NCI-H510A (cell line): ENCODE measurements around the gene NOD2.

ENCODE experiments used
- DNase-seq: peaks from one replicate; lab custom pipeline; 2025; lab: John Stamatoyannopoulos, UW

NOD2 gene

GRCh38 chr16:50670476-50670875 lies 22.9 kb upstream of the NOD2 start:
- DNase-seq: no peak

DNA sequence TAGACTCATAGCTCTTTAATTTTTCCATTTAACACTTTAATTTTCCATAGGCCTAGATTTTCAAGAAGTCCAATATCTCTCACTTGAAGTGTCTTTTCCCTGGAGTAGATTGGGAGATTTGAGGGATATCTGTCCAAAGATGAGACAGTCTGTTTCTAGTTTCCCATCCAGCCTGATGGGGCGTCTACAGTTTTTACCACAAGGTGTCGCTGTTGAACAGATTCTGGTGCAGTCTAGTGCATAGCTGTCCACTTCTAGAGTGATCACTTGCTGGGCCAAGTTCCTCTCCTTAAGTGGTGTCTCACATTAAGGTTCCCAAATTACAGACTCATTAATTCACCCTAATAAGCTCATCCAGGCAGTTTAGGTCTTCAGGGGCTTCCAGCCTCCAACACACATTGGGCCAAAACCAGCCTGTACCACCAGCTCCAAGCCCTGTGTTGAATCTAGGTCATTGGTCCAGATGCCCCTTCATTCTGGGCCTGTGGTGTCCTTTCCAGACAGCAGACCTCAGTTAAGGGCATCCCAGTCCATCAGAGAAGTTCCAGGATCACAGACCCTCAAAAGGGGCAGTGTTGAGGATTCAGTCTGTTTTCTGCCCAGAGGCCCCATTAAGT lies 21.7 kb upstream of the NOD2 start:
- no peak for DNase-seq

GRCh38 chr16:50673496-50674275 lies 19.7 kb upstream of the NOD2 start:
- DNase-seq: no peak

- no peak for DNase-seq
These were observed 18.6 kb upstream of the NOD2 start for GRCh38 chr16:50674831-50675230.

GRCh38 chr16:50675686-50676610 lies 17.5 kb upstream of the NOD2 start:
- DNase-seq: no peak

GRCh38 chr16:50676684-50677225 lies 16.7 kb upstream of the NOD2 start:
- no peak for DNase-seq

GRCh38 chr16:50677351-50677750 lies 16.1 kb upstream of the NOD2 start:
- no peak for DNase-seq

DNA sequence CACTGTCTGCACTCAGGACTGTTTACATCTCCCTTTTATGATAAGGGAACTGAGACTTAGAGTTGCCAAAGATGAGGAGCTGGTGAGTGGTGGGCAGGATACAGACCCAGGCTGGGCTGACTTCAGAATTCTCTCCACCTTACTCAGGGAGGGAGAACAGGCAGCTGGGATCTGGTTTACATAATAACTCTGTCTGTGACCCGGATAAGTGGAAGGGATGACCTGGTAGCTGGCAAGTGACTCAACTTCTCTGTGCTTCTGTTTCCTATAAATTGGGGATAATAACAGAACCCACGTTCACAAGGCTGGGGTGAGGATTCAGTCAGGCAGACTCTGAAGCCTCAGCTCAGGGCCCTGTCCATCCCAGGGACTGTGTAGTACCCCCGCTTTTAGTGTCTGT lies 14.9 kb upstream of the NOD2 start:
- no peak for DNase-seq

DNA sequence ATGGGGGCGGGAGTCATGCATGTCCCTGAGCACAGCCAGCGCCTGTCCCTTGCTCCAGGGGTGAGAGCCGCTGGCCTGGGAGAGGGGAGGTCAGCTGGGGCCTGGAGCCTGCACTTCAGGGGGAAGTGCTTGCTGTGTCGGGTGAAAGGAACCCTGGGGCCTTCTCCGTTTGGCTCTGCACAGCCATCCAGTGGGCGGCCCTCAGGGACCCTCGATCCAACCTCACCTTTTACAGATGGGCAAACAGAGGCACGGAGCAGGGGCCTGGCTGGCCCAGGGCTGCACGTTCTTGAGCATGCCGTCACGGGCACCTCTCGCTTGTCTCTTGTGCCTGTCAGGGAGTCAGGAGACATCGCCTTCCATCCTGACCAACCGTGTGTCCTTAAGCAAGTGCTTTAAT lies 14.1 kb upstream of the NOD2 start:
- DNase-seq: no peak

- DNase-seq: no peak
These were observed 13.5 kb upstream of the NOD2 start for GRCh38 chr16:50679676-50680555.

DNA sequence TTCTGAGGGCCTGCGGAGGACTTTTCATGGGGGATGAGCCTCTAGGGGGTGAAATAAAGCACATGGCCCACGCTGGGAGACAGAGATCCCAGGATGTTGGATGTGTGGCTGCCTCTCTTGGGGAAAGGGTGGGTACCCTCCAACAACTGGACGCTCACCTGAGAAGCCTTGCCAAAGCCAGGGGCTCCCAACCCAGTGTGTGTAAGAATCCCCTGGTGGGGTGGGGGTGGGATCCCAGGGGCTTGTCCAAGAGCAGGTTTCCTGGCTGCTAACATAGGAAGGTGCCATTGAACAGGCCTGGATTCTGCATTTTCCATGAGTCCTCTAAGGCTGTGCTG lies 12.9 kb upstream of the NOD2 start:
- no peak for DNase-seq

- no peak for DNase-seq
These were observed 12.2 kb upstream of the NOD2 start, which contains the start of gene SNX20 for GRCh38 chr16:50681021-50681885. Gene SNX20, minus strand, starts transcription at chr16:50681312. Its CDS starts 3,786 bp downstream, at chr16:50677526.

- DNase-seq: no peak
These were observed 9.6 kb upstream of the NOD2 start for GRCh38 chr16:50683689-50684374.

DNA sequence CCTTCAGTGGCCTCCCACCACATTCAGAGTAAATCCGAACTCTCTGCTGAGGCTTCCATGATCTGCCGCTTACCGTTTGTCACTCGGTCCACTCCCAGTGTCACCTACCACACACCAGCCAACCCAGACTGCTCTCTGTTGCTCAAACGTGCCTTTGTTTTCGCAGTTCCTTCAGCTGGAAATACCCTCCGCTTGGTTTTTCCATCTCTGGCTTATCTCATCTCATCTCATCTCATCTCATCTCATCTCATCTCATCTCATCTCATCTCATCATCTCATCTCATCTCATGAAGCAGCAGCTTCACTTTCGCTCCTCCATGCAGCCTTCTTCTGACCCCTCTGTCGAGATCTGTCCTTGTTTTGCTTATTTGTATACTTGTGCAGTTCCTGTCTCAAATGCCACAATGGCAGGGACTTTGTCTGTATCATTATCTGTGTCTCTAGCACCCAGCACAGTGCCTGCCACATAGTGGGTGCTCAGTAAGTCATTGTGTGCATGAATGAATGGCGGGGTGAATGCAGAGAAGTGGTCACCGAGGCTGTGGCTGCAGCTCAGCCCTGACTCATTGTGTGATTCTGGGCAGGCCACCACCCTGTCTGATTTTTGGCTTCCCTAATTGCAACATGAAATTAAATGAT lies 8.5 kb upstream of the NOD2 start:
- DNase-seq: no peak

- no peak for DNase-seq
These were observed 7.8 kb upstream of the NOD2 start for GRCh38 chr16:50685462-50686063.

GRCh38 chr16:50688083-50688482 lies 5.3 kb upstream of the NOD2 start:
- DNase-seq: no peak

DNA sequence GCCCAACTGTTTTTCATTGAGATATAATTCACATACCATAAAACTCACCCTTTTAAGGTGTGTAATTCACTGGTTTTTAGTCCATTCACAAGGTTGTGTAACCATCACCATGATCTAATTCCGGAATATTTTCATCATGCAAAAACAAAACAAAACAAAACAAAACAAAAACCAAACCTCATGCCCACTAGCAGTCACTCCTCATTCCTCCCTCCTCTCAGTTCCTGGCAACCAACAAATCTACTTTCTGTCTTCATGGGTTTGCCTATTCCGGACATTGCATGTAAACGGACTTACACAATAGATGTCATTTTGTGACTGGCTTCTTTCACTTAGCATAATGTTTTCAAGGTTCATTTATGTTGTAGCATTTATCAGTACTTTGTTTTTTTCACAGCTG lies 4.5 kb upstream of the NOD2 start:
- DNase-seq: no peak

DNA sequence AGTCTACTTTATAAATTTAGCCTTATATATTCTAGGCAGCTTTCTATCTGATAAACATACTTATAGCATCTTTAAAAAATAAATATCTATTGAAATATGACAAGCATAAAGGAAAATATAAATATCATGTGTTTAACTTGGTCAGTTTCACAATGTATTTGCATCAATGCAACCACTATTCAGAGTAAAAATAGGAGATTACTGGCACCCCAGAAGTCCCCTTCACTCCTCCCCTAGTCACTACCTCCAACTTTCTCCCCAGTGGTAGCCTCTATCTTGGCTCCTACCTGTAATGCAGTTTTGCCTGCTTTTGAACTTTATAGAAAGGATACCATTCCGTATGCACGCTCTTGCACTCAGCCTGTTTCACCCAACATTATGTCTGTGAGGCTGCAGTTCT lies 3.2 kb upstream of the NOD2 start:
- DNase-seq: no peak

DNA sequence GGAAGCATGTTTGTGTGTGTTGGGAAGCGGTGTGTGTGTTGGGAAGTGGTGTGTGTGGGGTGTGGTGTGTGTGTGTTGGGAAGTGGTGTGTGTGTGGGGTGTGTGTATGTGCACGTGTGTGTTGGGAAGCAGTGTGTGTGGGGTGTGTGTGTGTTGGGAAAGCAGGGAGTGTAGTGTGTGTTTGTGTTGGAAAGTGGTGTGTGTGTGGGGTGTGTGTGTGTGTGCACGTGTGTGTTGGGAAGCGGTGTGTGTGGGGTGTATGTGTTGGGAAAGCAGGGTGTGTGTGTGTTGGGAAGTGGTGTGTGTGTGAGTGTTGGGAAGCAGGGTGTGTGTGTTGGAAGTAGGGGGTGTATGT lies 785 bp upstream of the NOD2 start:
- DNase-seq: no peak
